Prostate gland (tissue), 2 donors: ENCODE measurements around the gene TMEM198. TPM values are rescaled to one million over a fixed set of nuclear protein-coding genes. Genes with fewer than 3 reads are reported as not detected.

Source experiments
- DNase-seq: peaks from one replicate; pipeline ENCODE4 v3.0.0-alpha.2; 2019; ENCODE audit warnings: low spot score
- H3K27ac ChIP-seq, 2 donors: fragments of 200-600 bp; sonication (generic); 2 replicates each; pipeline ENCODE4 v1.5.1; 2017 to 2019
- H3K27me3 ChIP-seq: fragments of 200-600 bp; sonication (generic); replicated peaks from 2 replicates; pipeline ENCODE4 v1.5.1; 2019; ENCODE audit not compliant: insufficient read depth
- H3K36me3 ChIP-seq, 2 donors: fragments of 200-600 bp; sonication (generic); 1 replicate in 1 of 2; 2 replicates in 1 of 2; pipeline versions ENCODE4 v1.5.1 to v1.8.1; 2017 to 2019
- H3K4me1 ChIP-seq: fragments of 200-600 bp; sonication (generic); replicated peaks from 2 replicates; pipeline ENCODE4 v1.5.1; 2019
- H3K4me3 ChIP-seq, 2 donors: fragments of 200-600 bp; sonication (generic); 2 replicates each; pipeline ENCODE4 v1.5.1; 2017 to 2019
- H3K9me3 ChIP-seq: fragments of 200-600 bp; sonication (generic); 2 replicates; pipeline ENCODE4 v1.5.1; 2017
- CTCF ChIP-seq, 4 experiments: fragments of 200-600 bp in 2 of 4; fragments of 450-650 bp in 2 of 4; sonication (generic) in 2 of 4; IDR thresholded peaks; 1 replicate in 3 of 4; 2 replicates in 1 of 4; pipeline ENCODE4 v1.5.1; 2016 to 2019; ENCODE audit warnings: antibody characterized with exemption in 4 of 4, mild to moderate bottlenecking in 2 of 4, moderate library complexity in 2 of 4
- POLR2A ChIP-seq: fragments of 450-650 bp; IDR thresholded peaks from one replicate; pipeline ENCODE4 v1.6.1; 2016; ENCODE audit warnings: antibody characterized with exemption, mild to moderate bottlenecking
- POLR2AphosphoS5 ChIP-seq: sonication (generic); formaldehyde crosslinking; IDR thresholded peaks from one replicate; pipeline ENCODE4 v1.6.1; 2017; ENCODE audit warnings: antibody characterized with exemption
- WGBS: methylation state at CpG from one replicate; pipeline ENCODE4 v1.1.5; 2018; 5-methylcytosine and 5-hydroxymethylcytosine counted together
- intact Hi-C: fragments of 100-400 bp; cut with DNase I; formaldehyde crosslinking; loops from one replicate; pipeline ENCODE4 v1.14.2; 2022
- total RNA-seq, 2 donors: library from RNA; depleted of rRNA; stranded (reverse); fragments of >200 nt; gene quantifications; one replicate each; pipeline ENCODE4 v1.1.0, GENCODE V29; 2016

TMEM198 gene
- total RNA-seq, 2 donors from 2014 or later, result 5.7 to 11.5 TPM

DNA sequence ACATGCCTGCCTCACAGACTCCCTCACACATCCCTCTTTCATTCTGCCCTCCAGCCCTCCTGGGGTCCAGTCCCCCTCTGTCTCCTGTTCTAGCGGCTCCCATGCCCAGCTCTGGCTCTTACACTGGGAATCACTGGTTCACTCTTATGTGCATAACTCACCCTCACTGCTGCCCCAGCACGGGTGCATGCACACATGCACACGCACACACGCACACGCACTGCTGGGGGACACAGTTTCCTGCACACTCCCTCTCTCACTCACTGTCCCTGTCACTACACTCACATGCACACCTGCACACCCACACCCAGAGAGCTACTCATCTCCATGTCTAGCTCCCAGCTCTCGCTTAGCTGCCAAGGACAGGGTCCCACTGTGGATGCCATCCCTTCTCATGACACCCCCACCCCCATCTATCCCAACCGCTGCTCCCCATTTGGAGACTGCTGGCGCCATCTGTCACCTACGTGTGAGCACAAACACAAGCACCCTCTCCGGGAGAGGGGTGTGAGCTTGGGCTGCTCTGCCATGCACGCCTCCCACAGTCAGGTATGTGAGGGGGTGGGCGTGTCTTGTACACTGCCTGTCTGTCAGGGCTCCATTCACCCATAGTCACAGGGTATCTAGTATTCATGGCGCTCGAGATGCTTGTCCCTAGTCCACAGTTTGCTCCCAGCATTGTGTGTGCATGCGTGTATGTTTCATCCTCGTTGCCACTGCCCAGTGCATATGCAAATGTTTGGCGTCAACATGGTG lies 27.8 kb upstream of the TMEM198 start:
- Histone ChIP-seq H3K27ac (no peak overlapping the region), H3K4me1 (no peaks in the 10 kb centered on the region), H3K4me3 (no peak overlapping the region), H3K36me3 (no peaks in the 10 kb centered on the region), H3K27me3 (peaks cover 9% of the 10 kb centered on the region), H3K9me3 (no peaks in the 10 kb centered on the region)
- WGBS, result 70% methylated on average over 17 of the region's 17 CpGs
- no peak for DNase-seq
- TF ChIP-seq CTCF (IDR thresholded peaks at IDR 0.05) (no peak), POLR2A (no peak), POLR2AphosphoS5 (no peak)
- intact Hi-C loops, result loop anchor here (10.0 kb wide), 1 partner anchor 341 kb away; the partner anchor contains the start of genes CNPPD1, RETREG2 and SLC23A3

- intact Hi-C loops, result loop anchor here (10.0 kb wide), 1 partner anchor 342 kb away; the partner anchor contains the start of genes CNPPD1, RETREG2 and SLC23A3
- Histone ChIP-seq H3K9me3 (no peaks in the 10 kb centered on the region), H3K4me3 (no peak overlapping the region), H3K27ac (no peak overlapping the region), H3K4me1 (no peaks in the 10 kb centered on the region), H3K27me3 (peaks cover 9% of the 10 kb centered on the region), H3K36me3 (no peaks in the 10 kb centered on the region)
- WGBS, result 73% methylated on average over 7 of the region's 7 CpGs
- DNase-seq, result no peak
- TF ChIP-seq CTCF (IDR thresholded peaks at IDR 0.05), result no peak
These were observed 26.9 kb upstream of the TMEM198 start for GRCh38 chr2:219516888-219517287.

GRCh38 chr2:219517954-219518778 lies 25.7 kb upstream of the TMEM198 start:
- Histone ChIP-seq H3K27me3 (peaks cover 5% of the 10 kb centered on the region), H3K9me3 (no peaks in the 10 kb centered on the region), H3K36me3 (no peaks in the 10 kb centered on the region), H3K4me1 (peaks cover 3% of the 10 kb centered on the region), H3K4me3 (no peak overlapping the region), H3K27ac (no peak overlapping the region)
- intact Hi-C loops, result loop anchor here (10.0 kb wide), 1 partner anchor 343 kb away; the partner anchor contains the start of genes CNPPD1, RETREG2 and SLC23A3
- TF ChIP-seq CTCF (IDR thresholded peaks at IDR 0.05), result no peak
- no peak for TF ChIP-seq POLR2AphosphoS5
- TF ChIP-seq POLR2A, result no peak
- DNase-seq, result no peak
- 67% methylated on average over 10 of the region's 10 CpGs for WGBS

DNA sequence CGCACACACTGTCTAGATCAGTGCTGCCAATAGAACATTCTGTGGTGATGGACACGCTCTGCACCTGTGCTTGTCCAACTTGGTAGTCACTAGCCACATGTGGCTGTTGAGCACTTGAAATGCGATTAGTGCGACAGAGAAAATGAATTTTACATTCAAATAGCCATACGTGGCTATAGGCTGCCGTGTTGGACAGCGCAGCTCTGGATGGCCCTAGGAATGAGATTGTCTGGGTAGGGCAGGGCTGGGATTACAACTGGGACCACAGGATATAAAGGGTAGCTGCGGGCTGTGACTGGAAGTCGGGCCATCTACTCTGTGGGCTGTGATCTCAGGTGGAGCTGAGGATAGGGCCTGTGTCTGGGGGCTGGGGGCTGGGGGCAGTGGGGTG lies 24.3 kb upstream of the TMEM198 start:
- no peak for TF ChIP-seq POLR2AphosphoS5
- TF ChIP-seq CTCF (IDR thresholded peaks at IDR 0.05), result no peak
- TF ChIP-seq POLR2A, result no peak
- H3K36me3 ChIP-seq, result no peaks in the 10 kb centered on the region
- no peaks in the 10 kb centered on the region for H3K9me3 ChIP-seq
- H3K27ac ChIP-seq, result no peak overlapping the region
- intact Hi-C loops, result loop anchor here (10.0 kb wide), 1 partner anchor 345 kb away; the partner anchor contains the start of genes CNPPD1, RETREG2 and SLC23A3
- no peak for DNase-seq
- H3K27me3 ChIP-seq, result peaks cover 8% of the 10 kb centered on the region
- WGBS, result 86% methylated on average over 9 of the region's 9 CpGs
- H3K4me3 ChIP-seq, result no peak overlapping the region
- H3K4me1 ChIP-seq, result peaks cover 3% of the 10 kb centered on the region
